Neural cell (in vitro differentiated cells): ENCODE results near the gene MUCL3. TPM values are rescaled to one million over a fixed set of nuclear protein-coding genes. Genes with fewer than 3 reads are reported as not detected.

Source experiments
- H2AFZ ChIP-seq: fragments of 200-600, 300-800 bp; sonication (generic), shearing (Covaris generic); 2 replicates; pipeline ENCODE4 v1.6.0; 2014; ENCODE audit warnings: low read depth, mild to moderate bottlenecking, antibody characterized with exemption, low read length, moderate library complexity
- H3F3A ChIP-seq: fragments of 200-600 bp; shearing (Covaris generic); 2 replicates; pipeline ENCODE4 v1.6.1; 2016; ENCODE audit warnings: mild to moderate bottlenecking, moderate library complexity, mixed read lengths, antibody characterized with exemption, low read length; ENCODE audit not compliant: insufficient read depth, poor library complexity, severe bottlenecking
- H3K27ac ChIP-seq: fragments of 200-600, 300-800 bp; sonication (generic), shearing (Covaris generic); 2 replicates; pipeline ENCODE4 v1.5.1; 2014; ENCODE audit warnings: mild to moderate bottlenecking, low read length, moderate library complexity
- H3K27me3 ChIP-seq: fragments of 300-800, 200-600 bp; sonication (generic), shearing (Covaris generic); 2 replicates; pipeline ENCODE4 v1.6.0; 2014; ENCODE audit warnings: mild to moderate bottlenecking, low read depth, low read length, moderate library complexity; ENCODE audit not compliant: insufficient read depth
- H3K36me3 ChIP-seq: fragments of 300-800, 200-600 bp; sonication (generic), shearing (Covaris generic); 2 replicates; pipeline ENCODE4 v1.5.1; 2014; ENCODE audit warnings: mild to moderate bottlenecking, antibody characterized with exemption, low read length, moderate library complexity; ENCODE audit not compliant: insufficient read depth
- H3K4me2 ChIP-seq: fragments of 300-800, 200-600 bp; sonication (generic), shearing (Covaris generic); 2 replicates; pipeline ENCODE4 v1.6.0; 2014; ENCODE audit warnings: mild to moderate bottlenecking, low read length
- H3K4me3 ChIP-seq: fragments of 300-800, 200-600 bp; sonication (generic), shearing (Covaris generic); 2 replicates; pipeline ENCODE4 v1.5.1; 2014; ENCODE audit warnings: mild to moderate bottlenecking, low read length, moderate library complexity
- H3K79me2 ChIP-seq: fragments of 200-600 bp; shearing (Covaris generic); replicated peaks from 2 replicates; pipeline ENCODE4 v1.6.0; 2014; ENCODE audit warnings: mild to moderate bottlenecking, low read length, moderate library complexity; ENCODE audit not compliant: insufficient read depth
- H3K9ac ChIP-seq: fragments of 300-800, 200-600 bp; sonication (generic), shearing (Covaris generic); 2 replicates; pipeline ENCODE4 v1.6.1; 2016; ENCODE audit warnings: mild to moderate bottlenecking, low read length, mixed read lengths
- H3K9me2 ChIP-seq: fragments of 200-600 bp; shearing (Covaris generic); 2 replicates; pipeline ENCODE4 v1.6.1; 2016; ENCODE audit warnings: mild to moderate bottlenecking, low read length, mixed read lengths; ENCODE audit not compliant: insufficient read depth
- H3K9me3 ChIP-seq: fragments of 200-600, 300-800 bp; sonication (generic), shearing (Covaris generic); 2 replicates; pipeline ENCODE4 v1.6.1; 2016; ENCODE audit warnings: mild to moderate bottlenecking, mixed run types, low read length, moderate library complexity, mixed read lengths
- H4K20me1 ChIP-seq: fragments of 200-600 bp; shearing (Covaris generic); 2 replicates; pipeline ENCODE4 v1.6.1; 2016; ENCODE audit warnings: mild to moderate bottlenecking, mixed run types; ENCODE audit not compliant: insufficient read depth
- EP300 ChIP-seq: fragments of 450-650 bp; conservative IDR thresholded peaks from 2 replicates; pipeline ENCODE4 v1.6.1; 2014; ENCODE audit warnings: antibody characterized with exemption, mild to moderate bottlenecking, moderate library complexity; ENCODE audit not compliant: poor library complexity, severe bottlenecking
- EZH2 ChIP-seq: fragments of 200-600, 300-800 bp; shearing (Covaris generic), sonication (generic); IDR thresholded peaks from 2 replicates; pipeline ENCODE4 v1.6.1; 2014; ENCODE audit warnings: antibody characterized with exemption, low read length, borderline replicate concordance, mild to moderate bottlenecking; ENCODE audit not compliant: insufficient read depth, poor library complexity, severe bottlenecking
- MXI1 ChIP-seq: fragments of 450-650 bp; conservative IDR thresholded peaks from 2 replicates; pipeline ENCODE4 v1.6.1; 2014; ENCODE audit warnings: antibody characterized with exemption, mild to moderate bottlenecking; ENCODE audit not compliant: poor library complexity, severe bottlenecking
- POLR2AphosphoS5 ChIP-seq: IDR thresholded peaks from 2 replicates; pipeline ENCODE4 v1.6.1; 2012
- RAD21 ChIP-seq: fragments of 450-650 bp; conservative IDR thresholded peaks from 2 replicates; pipeline ENCODE4 v1.6.1; 2014; ENCODE audit warnings: antibody characterized with exemption, mild to moderate bottlenecking, moderate library complexity
- REST ChIP-seq: IDR thresholded peaks from 2 replicates; pipeline ENCODE4 v1.6.1; 2012; ENCODE audit warnings: borderline replicate concordance
- SMC3 ChIP-seq: fragments of 450-650 bp; conservative IDR thresholded peaks from 2 replicates; pipeline ENCODE4 v1.6.1; 2014; ENCODE audit warnings: antibody characterized with exemption, mild to moderate bottlenecking, moderate library complexity; ENCODE audit not compliant: poor library complexity
- TAF1 ChIP-seq: IDR thresholded peaks from 2 replicates; pipeline ENCODE4 v1.6.1; 2012; ENCODE audit warnings: low read depth
- polyA plus RNA-seq: library from polyadenylated mRNA; depleted of rRNA; stranded (reverse); fragments of >200 nt; gene quantifications from 2 replicates; pipeline ENCODE4 v1.2.3, GENCODE V29; 2014
- TF ChIP-seq, protein P1 (sequence below): fragments of 450-650 bp; IDR thresholded peaks from 2 replicates; pipeline ENCODE4 v1.5.1; 2014; ENCODE audit warnings: antibody characterized with exemption, mild to moderate bottlenecking, moderate library complexity; ENCODE audit not compliant: poor library complexity, severe bottlenecking

Gene MUCL3
- polyA plus RNA-seq, 1 donor from 2014 or later: not detected

DNA sequence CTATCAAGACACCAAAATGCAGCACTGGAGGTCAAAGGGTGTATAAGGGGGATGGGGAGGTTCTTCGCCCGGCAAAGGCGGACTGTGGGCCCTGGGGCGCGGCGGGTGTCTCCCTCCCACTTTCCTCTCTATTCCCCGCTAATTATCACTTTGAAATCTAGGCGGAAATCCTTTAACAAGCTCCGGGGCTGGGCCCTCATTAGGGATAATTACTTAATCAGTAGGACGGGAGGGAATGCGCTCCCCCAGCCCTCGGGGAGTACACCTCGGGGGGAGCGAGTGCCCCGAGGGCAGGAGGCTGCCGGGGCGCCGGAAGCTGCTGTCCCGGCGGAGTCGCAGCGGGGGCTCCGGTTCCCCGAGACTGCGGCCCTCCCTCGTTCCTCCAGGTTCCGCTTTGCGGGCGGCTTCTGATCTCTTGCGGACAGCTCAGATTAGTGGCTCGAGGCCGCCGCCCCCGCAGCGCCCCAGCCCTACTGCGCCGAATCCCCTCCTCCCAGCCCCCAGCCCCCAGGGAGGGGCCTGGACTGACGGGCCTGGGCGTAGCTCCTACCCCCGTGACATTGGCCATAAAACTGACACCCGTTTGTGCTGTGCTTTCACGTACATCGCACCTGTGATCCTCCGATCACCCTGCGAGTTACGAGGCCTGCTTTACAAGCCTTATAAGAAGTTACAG is 14.7 kb downstream of the MUCL3 start (continued):
- TF ChIP-seq EZH2: no peak

- H3K4me3 ChIP-seq: no peak overlapping the region
- H3F3A ChIP-seq: no peaks in the 10 kb centered on the region
- no peak overlapping the region for H3K4me2 ChIP-seq
- H3K79me2 ChIP-seq: no peaks in the 10 kb centered on the region
- no peaks in the 10 kb centered on the region for H3K9me2 ChIP-seq
- H3K27ac ChIP-seq: no peak overlapping the region
- no peaks in the 10 kb centered on the region for H4K20me1 ChIP-seq
- H3K9ac ChIP-seq: no peak overlapping the region
- no peaks in the 10 kb centered on the region for H3K9me3 ChIP-seq
- no peak overlapping the region for H2AFZ ChIP-seq
- TF ChIP-seq EZH2: no peak
- no peak for TF ChIP-seq MXI1
- TF ChIP-seq SMC3: no peak
- no peak for TF ChIP-seq POLR2AphosphoS5
- TF ChIP-seq EP300: no peak
- TF ChIP-seq RAD21: no peak
- H3K27me3 ChIP-seq: peaks cover 21% of the 10 kb centered on the region
- no peaks in the 10 kb centered on the region for H3K36me3 ChIP-seq
Observed at GRCh38 chr6:30957716-30958115, 16.9 kb downstream of the MUCL3 start.

DNA sequence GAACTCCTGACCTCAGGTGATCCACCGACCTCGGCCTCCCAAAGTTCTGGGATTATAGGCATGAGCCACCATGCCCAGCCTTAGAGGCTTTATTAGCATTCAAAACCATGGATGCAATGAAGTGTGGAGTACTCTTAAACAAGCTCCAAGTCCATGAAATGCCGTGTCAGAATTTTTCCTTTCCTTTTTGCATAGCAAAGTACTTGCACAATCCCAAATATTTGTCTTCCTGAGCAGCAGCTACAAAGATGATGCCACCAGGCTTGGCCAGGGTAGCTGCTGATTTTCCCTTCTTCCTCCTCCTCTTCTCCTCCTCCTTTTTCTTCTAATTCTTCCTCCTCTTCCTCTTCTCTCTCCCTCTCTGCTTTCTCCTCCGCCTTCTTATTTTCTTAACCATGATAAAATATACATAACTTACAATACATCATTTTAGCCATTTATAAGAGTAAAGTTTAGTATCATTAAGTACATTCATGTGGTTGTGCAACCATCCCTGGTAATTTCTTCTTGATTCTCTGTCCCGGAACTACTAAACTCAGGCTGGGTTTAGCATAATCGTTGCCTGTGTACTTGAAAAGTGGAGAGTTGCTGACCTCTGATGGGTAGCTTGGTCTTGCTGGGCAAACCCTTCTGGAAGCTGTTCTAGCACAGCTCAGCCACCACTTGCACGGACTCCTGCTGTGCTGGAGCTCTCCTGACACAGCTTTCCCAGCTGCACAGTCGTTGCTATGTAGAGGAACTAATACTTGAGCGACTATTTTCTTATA is 20.3 kb downstream of the MUCL3 start:
- Histone ChIP-seq H3K27ac (no peak overlapping the region), H3K4me3 (no peak overlapping the region), H3K9me2 (no peaks in the 10 kb centered on the region), H3K9ac (no peak overlapping the region), H3K4me2 (no peak overlapping the region), H3F3A (no peaks in the 10 kb centered on the region), H3K36me3 (no peaks in the 10 kb centered on the region), H4K20me1 (no peaks in the 10 kb centered on the region), H3K27me3 (no peaks in the 10 kb centered on the region), H2AFZ (no peak overlapping the region), H3K79me2 (no peaks in the 10 kb centered on the region), H3K9me3 (no peaks in the 10 kb centered on the region)
- no peak for TF ChIP-seq EP300
- TF ChIP-seq POLR2AphosphoS5: no peak
- TF ChIP-seq, protein P1, sequence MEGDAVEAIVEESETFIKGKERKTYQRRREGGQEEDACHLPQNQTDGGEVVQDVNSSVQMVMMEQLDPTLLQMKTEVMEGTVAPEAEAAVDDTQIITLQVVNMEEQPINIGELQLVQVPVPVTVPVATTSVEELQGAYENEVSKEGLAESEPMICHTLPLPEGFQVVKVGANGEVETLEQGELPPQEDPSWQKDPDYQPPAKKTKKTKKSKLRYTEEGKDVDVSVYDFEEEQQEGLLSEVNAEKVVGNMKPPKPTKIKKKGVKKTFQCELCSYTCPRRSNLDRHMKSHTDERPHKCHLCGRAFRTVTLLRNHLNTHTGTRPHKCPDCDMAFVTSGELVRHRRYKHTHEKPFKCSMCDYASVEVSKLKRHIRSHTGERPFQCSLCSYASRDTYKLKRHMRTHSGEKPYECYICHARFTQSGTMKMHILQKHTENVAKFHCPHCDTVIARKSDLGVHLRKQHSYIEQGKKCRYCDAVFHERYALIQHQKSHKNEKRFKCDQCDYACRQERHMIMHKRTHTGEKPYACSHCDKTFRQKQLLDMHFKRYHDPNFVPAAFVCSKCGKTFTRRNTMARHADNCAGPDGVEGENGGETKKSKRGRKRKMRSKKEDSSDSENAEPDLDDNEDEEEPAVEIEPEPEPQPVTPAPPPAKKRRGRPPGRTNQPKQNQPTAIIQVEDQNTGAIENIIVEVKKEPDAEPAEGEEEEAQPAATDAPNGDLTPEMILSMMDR: no peak
- no peak for TF ChIP-seq EZH2

- H3K9ac ChIP-seq: no peak overlapping the region
- H3K9me3 ChIP-seq: no peaks in the 10 kb centered on the region
- H4K20me1 ChIP-seq: no peaks in the 10 kb centered on the region
- no peaks in the 10 kb centered on the region for H3F3A ChIP-seq
- no peaks in the 10 kb centered on the region for H3K36me3 ChIP-seq
- H3K9me2 ChIP-seq: no peaks in the 10 kb centered on the region
- no peak for TF ChIP-seq EP300
- TF ChIP-seq, protein P1: no peak
- TF ChIP-seq EZH2: no peak
- TF ChIP-seq POLR2AphosphoS5: no peak
- TF ChIP-seq REST: no peak
- no peak for TF ChIP-seq TAF1
- no peak for TF ChIP-seq SMC3
- TF ChIP-seq MXI1: no peak
- no peak for TF ChIP-seq RAD21
- no peaks in the 10 kb centered on the region for H3K27me3 ChIP-seq
- no peak overlapping the region for H3K27ac ChIP-seq
- H3K4me2 ChIP-seq: no peak overlapping the region
- no peaks in the 10 kb centered on the region for H3K79me2 ChIP-seq
- H2AFZ ChIP-seq: no peak overlapping the region
- no peak overlapping the region for H3K4me3 ChIP-seq
Observed at GRCh38 chr6:30962716-30963115, 21.9 kb downstream of the MUCL3 start.
